Keratinocyte (primary cell): ENCODE results near the gene AFAP1L1. TPM values are rescaled to one million over a fixed set of nuclear protein-coding genes. Genes with fewer than 3 reads are reported as not detected.
"Not testable (repeated sequence)": the region's sequence is repeated elsewhere in the genome, so short reads cannot be mapped to it uniquely, and the experiment has no call there.

Experiments
- DNase-seq: peaks from one replicate; pipeline ENCODE4 v3.0.0-alpha.2; 2011; ENCODE audit warnings: low read depth, missing footprints, low spot score
- FAIRE-seq: peaks from 2 replicates; lab custom pipeline; 2011; peaks lifted over from hg19 to GRCh38; lab: Jason Lieb, UNC
- H2AFZ ChIP-seq: 2 replicates; pipeline ENCODE4 v1.6.0; 2012; ENCODE audit warnings: low read length, control low read depth, inconsistent platforms; ENCODE audit not compliant: control insufficient read depth
- H3K27ac ChIP-seq: 2 replicates; pipeline ENCODE4 v1.5.1; 2011; ENCODE audit warnings: low read length; ENCODE audit not compliant: control insufficient read depth, insufficient read depth
- H3K27me3 ChIP-seq: 3 replicates; pipeline ENCODE4 v1.6.0; 2011; ENCODE audit warnings: low read length; ENCODE audit not compliant: control insufficient read depth, insufficient read depth; ENCODE audit errors: extremely low read depth
- H3K36me3 ChIP-seq, 2 experiments: 2 replicates in 1 of 2; 3 replicates in 1 of 2; pipeline ENCODE4 v1.5.1; 2011; ENCODE audit warnings: low read length in 2 of 2, mild to moderate bottlenecking in 1 of 2; ENCODE audit not compliant: control insufficient read depth in 2 of 2, insufficient read depth in 2 of 2; ENCODE audit errors: extremely low read depth in 1 of 2
- H3K4me1 ChIP-seq: 3 replicates; pipeline ENCODE4 v1.5.1; 2011; ENCODE audit warnings: low read length; ENCODE audit not compliant: control insufficient read depth, insufficient read depth; ENCODE audit errors: extremely low read depth
- H3K4me2 ChIP-seq: 3 replicates; pipeline ENCODE4 v1.6.0; 2011; ENCODE audit warnings: low read depth, low read length; ENCODE audit not compliant: control insufficient read depth, insufficient read depth; ENCODE audit errors: extremely low read depth
- H3K4me3 ChIP-seq, 3 experiments: fragments of 200-600 bp in 1 of 3; sonication (generic) in 1 of 3; 2 replicates in 2 of 3; 3 replicates in 1 of 3; pipeline ENCODE4 v1.5.1; 2011 to 2016; ENCODE audit warnings: low read length in 3 of 3, mild to moderate bottlenecking in 3 of 3, control low read depth in 2 of 3, inconsistent platforms in 1 of 3, low read depth in 1 of 3, mixed read lengths in 1 of 3, mixed run types in 1 of 3, moderate library complexity in 1 of 3; ENCODE audit not compliant: control insufficient read depth in 2 of 3, insufficient read depth in 2 of 3; ENCODE audit errors: extremely low read depth in 1 of 3
- H3K79me2 ChIP-seq: 2 replicates; pipeline ENCODE4 v1.6.0; 2012; ENCODE audit warnings: low read length; ENCODE audit not compliant: control insufficient read depth, insufficient read depth
- H3K9ac ChIP-seq: 3 replicates; pipeline ENCODE4 v1.6.0; 2011; ENCODE audit warnings: low read length; ENCODE audit not compliant: control insufficient read depth, insufficient read depth; ENCODE audit errors: extremely low read depth
- H3K9me1 ChIP-seq: 3 replicates; pipeline ENCODE4 v1.6.0; 2011; ENCODE audit warnings: low read length; ENCODE audit not compliant: control insufficient read depth, insufficient read depth; ENCODE audit errors: extremely low read depth
- H3K9me3 ChIP-seq: 2 replicates; pipeline ENCODE4 v1.5.1; 2012; ENCODE audit warnings: low read depth, low read length; ENCODE audit not compliant: control insufficient read depth
- H4K20me1 ChIP-seq: 3 replicates; pipeline ENCODE4 v1.6.0; 2011; ENCODE audit warnings: low read length; ENCODE audit not compliant: control insufficient read depth, insufficient read depth; ENCODE audit errors: extremely low read depth
- EZH2 ChIP-seq: IDR thresholded peaks from one replicate; pipeline ENCODE4 v1.6.1; 2012; ENCODE audit warnings: inconsistent platforms, mild to moderate bottlenecking, low read length, moderate library complexity
- dilution Hi-C: fragments of 300-500 bp; cut with MboI; formaldehyde crosslinking; loops from one replicate; pipeline ENCODE4 v1.7.0; 2020; ENCODE audit warnings: low sequenced_read_pairs; ENCODE audit not compliant: extremely low pct_ligation_motif_present
- polyA plus RNA-seq, 5 experiments: library from polyadenylated mRNA; depleted of rRNA in 3 of 5; stranded (reverse) in 3 of 5; stranded (forward) in 1 of 5; unstranded in 1 of 5; fragments of >200 nt; gene quantifications; 1 replicate in 1 of 5; 2 replicates in 3 of 5; 3 replicates in 1 of 5; pipeline versions ENCODE4 v1.2.1 to v1.2.3, GENCODE V29; 2011 to 2012; ENCODE audit warnings: missing spikeins in 2 of 5, low read depth in 1 of 5, low replicate concordance in 1 of 5
- TF ChIP-seq, protein P1 (sequence below), 3 experiments: IDR thresholded peaks in 1 of 3; conservative IDR thresholded peaks in 1 of 3; optimal IDR thresholded peaks in 1 of 3; 2 replicates in 2 of 3; 3 replicates in 1 of 3; pipeline versions ENCODE3 to v1.5.1; 2011; ENCODE audit warnings: low read length in 3 of 3, mild to moderate bottlenecking in 3 of 3, moderate library complexity in 2 of 3, control low read depth in 1 of 3, inconsistent platforms in 1 of 3; ENCODE audit not compliant: insufficient read depth in 2 of 3; ENCODE audit errors: extremely low read depth in 1 of 3

Gene AFAP1L1
- polyA plus RNA-seq, 1 donor (not counting 4 experiments of a cell fraction or from before 2014, with no cell fraction given), result 4.6 TPM

DNA sequence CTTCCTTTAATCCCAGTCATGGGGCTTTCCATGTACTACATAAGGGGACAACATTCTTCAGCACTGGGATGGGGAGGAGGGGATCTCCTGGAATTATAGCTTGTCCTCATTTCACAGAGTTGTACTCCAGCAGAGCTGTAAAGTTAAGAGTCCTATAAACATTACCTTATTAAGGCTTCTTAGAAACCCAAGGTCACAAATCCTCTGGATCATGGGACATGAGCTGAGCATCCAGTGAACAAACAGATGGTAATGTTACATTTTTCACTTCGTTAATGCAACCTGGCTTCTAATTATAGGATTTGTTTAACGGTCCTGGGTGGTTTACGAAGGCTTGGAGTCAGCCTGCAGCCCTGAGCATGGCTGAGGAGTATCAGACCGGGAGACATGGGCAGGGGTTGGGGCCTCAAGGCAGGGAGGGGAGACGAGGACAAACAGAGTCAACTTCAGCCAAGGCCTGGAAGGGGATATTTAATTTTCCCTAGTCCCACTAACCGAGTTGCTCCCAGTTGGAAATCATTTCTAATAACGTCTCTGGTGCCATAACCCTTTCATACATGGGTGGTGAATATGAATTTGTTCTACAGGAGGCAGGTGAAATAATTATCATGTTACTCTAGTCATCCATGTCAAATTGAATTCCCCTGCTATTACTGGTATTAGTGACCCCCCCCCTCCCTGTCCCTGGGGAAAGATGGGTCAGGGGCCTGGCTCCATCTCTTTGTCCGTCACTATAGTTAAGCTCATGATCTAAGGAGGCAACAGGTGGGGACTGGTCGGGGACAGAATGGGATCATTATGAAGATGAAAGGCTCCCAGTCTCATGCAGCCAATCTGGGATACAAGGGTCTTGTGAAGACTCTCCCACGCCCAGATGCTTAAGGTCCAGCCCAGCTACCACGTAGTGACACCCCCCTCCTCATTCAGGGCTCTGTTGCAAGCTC lies 118.2 kb downstream of the AFAP1L1 start:
- Histone ChIP-seq H3K9me3 (no peaks in the 10 kb centered on the region), H3K27me3 (no peaks in the 10 kb centered on the region), H3K4me2 (no peak overlapping the region), H3K9me1 (no peaks in the 10 kb centered on the region), H3K4me3 (no peak overlapping the region), H3K27ac (no peak overlapping the region), H3K36me3 (no peaks in the 10 kb centered on the region), H4K20me1 (no peaks in the 10 kb centered on the region), H2AFZ (no peak overlapping the region), H3K9ac (no peak overlapping the region), H3K79me2 (no peaks in the 10 kb centered on the region), H3K4me1 (no peaks in the 10 kb centered on the region)
- DNase-seq, result no peak
- FAIRE-seq, result no peak
- TF ChIP-seq, protein P1, sequence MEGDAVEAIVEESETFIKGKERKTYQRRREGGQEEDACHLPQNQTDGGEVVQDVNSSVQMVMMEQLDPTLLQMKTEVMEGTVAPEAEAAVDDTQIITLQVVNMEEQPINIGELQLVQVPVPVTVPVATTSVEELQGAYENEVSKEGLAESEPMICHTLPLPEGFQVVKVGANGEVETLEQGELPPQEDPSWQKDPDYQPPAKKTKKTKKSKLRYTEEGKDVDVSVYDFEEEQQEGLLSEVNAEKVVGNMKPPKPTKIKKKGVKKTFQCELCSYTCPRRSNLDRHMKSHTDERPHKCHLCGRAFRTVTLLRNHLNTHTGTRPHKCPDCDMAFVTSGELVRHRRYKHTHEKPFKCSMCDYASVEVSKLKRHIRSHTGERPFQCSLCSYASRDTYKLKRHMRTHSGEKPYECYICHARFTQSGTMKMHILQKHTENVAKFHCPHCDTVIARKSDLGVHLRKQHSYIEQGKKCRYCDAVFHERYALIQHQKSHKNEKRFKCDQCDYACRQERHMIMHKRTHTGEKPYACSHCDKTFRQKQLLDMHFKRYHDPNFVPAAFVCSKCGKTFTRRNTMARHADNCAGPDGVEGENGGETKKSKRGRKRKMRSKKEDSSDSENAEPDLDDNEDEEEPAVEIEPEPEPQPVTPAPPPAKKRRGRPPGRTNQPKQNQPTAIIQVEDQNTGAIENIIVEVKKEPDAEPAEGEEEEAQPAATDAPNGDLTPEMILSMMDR (optimal IDR thresholded peaks at IDR 0.05 in 1 of 3, IDR thresholded peaks at IDR 0.05 in 1 of 3, conservative IDR thresholded peaks at IDR 0.05 in 1 of 3; ENCODE audit: extremely low read depth in 1 of 3, insufficient read depth in 2 of 3, low read length in 3 of 3), result no peak
- no peak for TF ChIP-seq EZH2
- dilution Hi-C loops, result no loop called here

DNA sequence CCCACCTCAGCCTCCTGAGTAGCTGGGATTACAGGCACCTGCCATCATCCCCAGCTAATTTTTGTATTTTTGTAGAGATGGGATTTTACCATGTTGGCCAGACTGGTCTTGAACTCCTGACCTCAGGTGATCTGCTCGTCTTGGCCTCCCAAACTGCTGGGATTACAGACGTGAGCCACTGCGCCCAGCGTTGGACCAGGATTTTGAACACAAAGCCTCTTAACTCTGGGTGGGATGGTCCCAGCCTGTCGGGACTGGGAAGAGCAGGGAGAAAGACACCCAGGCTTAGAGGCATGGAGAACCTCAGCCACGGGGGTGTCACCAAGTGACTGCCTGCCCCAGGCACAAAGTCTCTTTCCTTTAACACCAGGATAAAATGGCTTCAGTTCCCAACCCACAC lies 119.4 kb downstream of the AFAP1L1 start:
- H3K36me3 ChIP-seq, H3K9ac ChIP-seq, H3K27ac ChIP-seq, H3K27me3 ChIP-seq, H3K4me2 ChIP-seq, H3K4me1 ChIP-seq, H3K4me3 ChIP-seq, H3K79me2 ChIP-seq, DNase-seq, dilution Hi-C loops, FAIRE-seq, H2AFZ ChIP-seq, H3K9me3 ChIP-seq, H3K9me1 ChIP-seq, H4K20me1 ChIP-seq: not testable (repeated sequence)

Other genes starting within 250 kb of the AFAP1L1 start
- 13.8 to 19.0 TPM (median 18.9 TPM) in 3 replicates for gene SH3TC2, start 208.8 kb upstream of the AFAP1L1 start, polyA plus RNA-seq
- gene ABLIM3, start 130.4 kb upstream of the AFAP1L1 start, polyA plus RNA-seq, result 7.9 to 10.4 TPM (median 9.3 TPM) in 3 replicates
- 11.4 to 17.5 TPM (median 11.7 TPM) in 3 replicates for gene GRPEL2, start 73.6 kb downstream of the AFAP1L1 start, polyA plus RNA-seq
- 9.5 to 12.8 TPM (median 9.9 TPM) in 3 replicates for gene PCYOX1L, start 86.2 kb downstream of the AFAP1L1 start, polyA plus RNA-seq
- gene IL17B, start 107.4 kb downstream of the AFAP1L1 start, polyA plus RNA-seq, result not detected in 3 replicates